GM19468 (cell line): ENCODE results near the gene DDR1.

ENCODE experiments used
- ATAC-seq: cut with Tn5 transposase; IDR thresholded peaks from one replicate; pipeline ENCODE4 v1.9.1; 2021; ENCODE audit warnings: mild to moderate bottlenecking, moderate library complexity, moderate number of reproducible peaks; ENCODE audit not compliant: unreplicated experiment; ENCODE audit errors: extremely low read depth

The DDR1 gene

GRCh38 chr6:30942338-30943060 is 58.2 kb downstream of the DDR1 start:
- no peak for ATAC-seq

GRCh38 chr6:30944051-30944450 is 59.7 kb downstream of the DDR1 start:
- no peak for ATAC-seq

- ATAC-seq, result no peak
Observed at GRCh38 chr6:30945281-30945680, 61.0 kb downstream of the DDR1 start.

- no peak for ATAC-seq
Observed at GRCh38 chr6:30947231-30947630, 62.9 kb downstream of the DDR1 start.

GRCh38 chr6:30948811-30949210 is 64.5 kb downstream of the DDR1 start:
- no peak for ATAC-seq
